Measurements from ENCODE around the gene TPPP2. TPM values are rescaled to one million over a fixed set of nuclear protein-coding genes. Genes with fewer than 3 reads are reported as not detected.

TPPP2 gene
- total RNA-seq, 6 donors from 2014 or later: not detected

GRCh38 chr14:21053184-21054122 lies 23.4 kb downstream of the TPPP2 start:
- peaks cover 0 to 10% (median 3%) of the 10 kb centered on the region in 4 donors for H3K4me1 ChIP-seq
- 88 to 91% methylated on average over 20 of the region's 20 CpGs for WGBS, 2 donors
- H3K9me3 ChIP-seq: no peaks in the 10 kb centered on the region
- DNase-seq (no peak), ATAC-seq (ENCODE audit: low FRiP score in 2 of 2) (no peak)
- no peak overlapping the region for H3K4me3 ChIP-seq
- no peak for TF ChIP-seq POLR2A (IDR thresholded peaks at IDR 0.05)
- no peaks in the 10 kb centered on the region for H3K27me3 ChIP-seq
- H3K27ac ChIP-seq: no peak overlapping the region
- no peaks in the 10 kb centered on the region for H3K36me3 ChIP-seq

GRCh38 chr14:21054123-21054767 lies 24.2 kb downstream of the TPPP2 start:
- no peak for ATAC-seq (ENCODE audit: low FRiP score in 2 of 2)
- Histone ChIP-seq H3K27ac (no peak overlapping the region), H3K4me3 (no peak overlapping the region), H3K27me3 (no peaks in the 10 kb centered on the region), H3K9me3 (no peaks in the 10 kb centered on the region), H3K36me3 (no peaks in the 10 kb centered on the region), H3K4me1 (peaks cover 0 to 10% (median 3%) of the 10 kb centered on the region in 4 donors)
- TF ChIP-seq POLR2AphosphoS5 (IDR thresholded peaks at IDR 0.05) (no peak), CTCF (IDR thresholded peaks at IDR 0.05) (no peak)
- DNase-seq: no peak
- WGBS, 2 donors: 46 to 51% methylated on average over 3 of the region's 3 CpGs

- 71 to 79% methylated on average over 4 of the region's 4 CpGs for WGBS, 2 donors
- no peaks in the 10 kb centered on the region for H3K27me3 ChIP-seq
- no peaks in the 10 kb centered on the region for H3K36me3 ChIP-seq
- peaks cover 0 to 10% (median 3%) of the 10 kb centered on the region in 4 donors for H3K4me1 ChIP-seq
- H3K4me3 ChIP-seq: no peak overlapping the region
- TF ChIP-seq POLR2AphosphoS5 (IDR thresholded peaks at IDR 0.05): no peak
- no peak for TF ChIP-seq CTCF (IDR thresholded peaks at IDR 0.05)
- TF ChIP-seq EP300 (IDR thresholded peaks at IDR 0.05): no peak
- no peak for TF ChIP-seq POLR2A (IDR thresholded peaks at IDR 0.05)
- no peak overlapping the region for H3K27ac ChIP-seq
- ATAC-seq (ENCODE audit: low FRiP score in 2 of 2): no peak
- no peak for DNase-seq
- H3K9me3 ChIP-seq: no peaks in the 10 kb centered on the region
Measured at GRCh38 chr14:21054768-21055145, 24.7 kb downstream of the TPPP2 start.

DNA sequence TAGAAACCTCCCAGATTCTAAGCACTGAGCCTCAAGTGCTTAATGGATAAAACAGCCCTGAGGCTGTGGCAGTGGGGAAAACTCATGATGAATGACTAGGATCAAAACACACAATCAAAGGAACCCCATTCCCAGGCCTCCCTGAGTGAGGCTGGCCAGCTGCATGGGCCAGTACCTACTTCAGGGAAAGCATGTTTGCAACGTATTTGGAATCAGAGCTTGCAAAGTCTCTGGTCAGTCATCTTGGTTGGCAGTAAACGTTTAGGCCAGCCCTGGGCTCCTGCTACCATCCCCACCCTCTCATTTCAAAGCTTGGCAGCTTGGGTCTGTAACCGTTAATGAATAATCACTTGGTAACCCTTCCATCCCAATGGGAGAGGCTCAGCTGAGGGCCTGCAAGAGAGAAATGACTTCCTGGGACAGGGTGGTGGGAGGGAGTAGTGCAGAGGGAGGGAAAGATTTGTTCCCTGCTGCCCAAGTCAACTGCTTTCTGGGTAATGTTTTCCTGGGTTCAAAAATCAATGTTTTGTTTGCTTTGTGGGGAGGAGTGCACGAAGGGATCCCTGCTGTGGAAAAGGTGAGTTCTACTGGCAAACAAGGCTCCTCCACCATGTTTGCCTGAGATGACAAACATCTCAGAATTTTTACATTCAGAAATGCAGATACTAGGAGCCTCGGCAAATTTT lies 25.6 kb downstream of the TPPP2 start:
- WGBS, 2 donors: 53 to 60% methylated on average over 5 of the region's 5 CpGs
- DNase-seq (no peak), ATAC-seq (ENCODE audit: low FRiP score in 2 of 2) (peak in 1 of 2 donors; percentile 19)
- H3K4me1 ChIP-seq: peaks cover 0 to 10% (median 3%) of the 10 kb centered on the region in 4 donors
- no peaks in the 10 kb centered on the region for H3K27me3 ChIP-seq
- H3K27ac ChIP-seq: no peak overlapping the region
- TF ChIP-seq POLR2AphosphoS5 (IDR thresholded peaks at IDR 0.05) (no peak), POLR2A (IDR thresholded peaks at IDR 0.05) (no peak), CTCF (IDR thresholded peaks at IDR 0.05) (no peak), EP300 (IDR thresholded peaks at IDR 0.05) (no peak)
- no peak overlapping the region for H3K4me3 ChIP-seq
- H3K36me3 ChIP-seq: no peaks in the 10 kb centered on the region
- no peaks in the 10 kb centered on the region for H3K9me3 ChIP-seq

- H3K9me3 ChIP-seq: no peaks in the 10 kb centered on the region
- no peaks in the 10 kb centered on the region for H3K36me3 ChIP-seq
- WGBS, 2 donors: 73 to 81% methylated on average over 10 of the region's 10 CpGs
- no peak overlapping the region for H3K4me3 ChIP-seq
- peaks cover 0 to 10% (median 3%) of the 10 kb centered on the region in 4 donors for H3K4me1 ChIP-seq
- H3K27ac ChIP-seq: peak overlapping the region in 1 of 4 donors; percentile 27
- ATAC-seq (ENCODE audit: low FRiP score in 2 of 2): peak in 1 of 2 donors; percentile 63
- no peak for DNase-seq
- TF ChIP-seq POLR2A (IDR thresholded peaks at IDR 0.05) (no peak), CTCF (IDR thresholded peaks at IDR 0.05) (no peak), POLR2AphosphoS5 (IDR thresholded peaks at IDR 0.05) (no peak), EP300 (IDR thresholded peaks at IDR 0.05) (no peak)
- no peaks in the 10 kb centered on the region for H3K27me3 ChIP-seq
Measured at GRCh38 chr14:21056520-21057163, 26.6 kb downstream of the TPPP2 start.
